HG03378 (cell line): Measurements from ENCODE around the gene MFSD11.
"Not testable (repeated sequence)": the region's sequence is repeated elsewhere in the genome, so short reads cannot be mapped to it uniquely, and the experiment has no call there.

ENCODE experiments used
- ATAC-seq: cut with Tn5 transposase; IDR thresholded peaks from one replicate; pipeline ENCODE4 v1.9.1; 2021; ENCODE audit warnings: mild to moderate bottlenecking, moderate library complexity; ENCODE audit not compliant: unreplicated experiment

The MFSD11 gene

GRCh38 chr17:76707985-76708807 lies 29.7 kb upstream of the MFSD11 start:
- ATAC-seq, result no peak

- no peak for ATAC-seq
Observed at GRCh38 chr17:76709077-76709950, 28.6 kb upstream of the MFSD11 start.

GRCh38 chr17:76709951-76710862 lies 27.7 kb upstream of the MFSD11 start:
- ATAC-seq, result not testable (repeated sequence)

GRCh38 chr17:76710863-76711611 lies 26.9 kb upstream of the MFSD11 start, which contains the start of gene MXRA7:
MXRA7 (minus strand) TSS chr17:76710965; CDS start chr17:76710946, 19 bp downstream.
- ATAC-seq, result no peak

- ATAC-seq, result not testable (repeated sequence)
Observed at GRCh38 chr17:76712321-76712720, 25.6 kb upstream of the MFSD11 start.

GRCh38 chr17:76713765-76714164 lies 24.2 kb upstream of the MFSD11 start:
- no peak for ATAC-seq

GRCh38 chr17:76714336-76714735 lies 23.6 kb upstream of the MFSD11 start:
- ATAC-seq, result no peak

GRCh38 chr17:76714822-76715495 lies 23.0 kb upstream of the MFSD11 start:
- no peak for ATAC-seq

- no peak for ATAC-seq
Observed at GRCh38 chr17:76715496-76715830, 22.5 kb upstream of the MFSD11 start.

- ATAC-seq, result no peak
Observed at GRCh38 chr17:76716146-76716838, 21.6 kb upstream of the MFSD11 start.

- no peak for ATAC-seq
Observed at GRCh38 chr17:76716839-76717215, 21.1 kb upstream of the MFSD11 start.

- ATAC-seq, result no peak
Observed at GRCh38 chr17:76718516-76718915, 19.4 kb upstream of the MFSD11 start.

- no peak for ATAC-seq
Observed at GRCh38 chr17:76720211-76720610, 17.7 kb upstream of the MFSD11 start.

GRCh38 chr17:76720941-76721340 lies 17.0 kb upstream of the MFSD11 start:
- no peak for ATAC-seq

- no peak for ATAC-seq
Observed at GRCh38 chr17:76721463-76721862, 16.5 kb upstream of the MFSD11 start.

- no peak for ATAC-seq
Observed at GRCh38 chr17:76722279-76722678, 15.6 kb upstream of the MFSD11 start.

- not testable (repeated sequence) for ATAC-seq
Observed at GRCh38 chr17:76722977-76723376, 14.9 kb upstream of the MFSD11 start.

GRCh38 chr17:76723812-76724211 lies 14.1 kb upstream of the MFSD11 start:
- no peak for ATAC-seq
